Mammary epithelial cell (primary cell): ENCODE data around the gene MRPL57.
"Not testable (repeated sequence)": the region's sequence is repeated elsewhere in the genome, so short reads cannot be mapped to it uniquely, and the experiment has no call there.

Experiments used
- EZH2 ChIP-seq: IDR thresholded peaks from 2 replicates; pipeline ENCODE4 v1.6.1; 2012; ENCODE audit warnings: low read length, inconsistent platforms, borderline replicate concordance
- TF ChIP-seq, protein P1 (sequence below), 2 donors: IDR thresholded peaks in 1 of 2; conservative IDR thresholded peaks in 1 of 2; 2 replicates each; pipeline ENCODE4 v1.5.1; 2011 to 2012; ENCODE audit warnings: inconsistent platforms in 2 of 2, low read length in 2 of 2, mild to moderate bottlenecking in 2 of 2, control low read depth in 1 of 2, low read depth in 1 of 2; ENCODE audit not compliant: insufficient read depth in 1 of 2; ENCODE audit errors: extremely low read depth in 1 of 2

- TF ChIP-seq, protein P1, sequence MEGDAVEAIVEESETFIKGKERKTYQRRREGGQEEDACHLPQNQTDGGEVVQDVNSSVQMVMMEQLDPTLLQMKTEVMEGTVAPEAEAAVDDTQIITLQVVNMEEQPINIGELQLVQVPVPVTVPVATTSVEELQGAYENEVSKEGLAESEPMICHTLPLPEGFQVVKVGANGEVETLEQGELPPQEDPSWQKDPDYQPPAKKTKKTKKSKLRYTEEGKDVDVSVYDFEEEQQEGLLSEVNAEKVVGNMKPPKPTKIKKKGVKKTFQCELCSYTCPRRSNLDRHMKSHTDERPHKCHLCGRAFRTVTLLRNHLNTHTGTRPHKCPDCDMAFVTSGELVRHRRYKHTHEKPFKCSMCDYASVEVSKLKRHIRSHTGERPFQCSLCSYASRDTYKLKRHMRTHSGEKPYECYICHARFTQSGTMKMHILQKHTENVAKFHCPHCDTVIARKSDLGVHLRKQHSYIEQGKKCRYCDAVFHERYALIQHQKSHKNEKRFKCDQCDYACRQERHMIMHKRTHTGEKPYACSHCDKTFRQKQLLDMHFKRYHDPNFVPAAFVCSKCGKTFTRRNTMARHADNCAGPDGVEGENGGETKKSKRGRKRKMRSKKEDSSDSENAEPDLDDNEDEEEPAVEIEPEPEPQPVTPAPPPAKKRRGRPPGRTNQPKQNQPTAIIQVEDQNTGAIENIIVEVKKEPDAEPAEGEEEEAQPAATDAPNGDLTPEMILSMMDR (conservative IDR thresholded peaks at IDR 0.05 in 1 of 2, IDR thresholded peaks at IDR 0.05 in 1 of 2; ENCODE audit: extremely low read depth in 1 of 2, insufficient read depth in 1 of 2, low read depth in 1 of 2, low read length in 2 of 2): not testable (repeated sequence)
- not testable (repeated sequence) for TF ChIP-seq EZH2
These were observed 10.9 kb upstream of the MRPL57 start for GRCh38 chr13:21165606-21166005.
